Amniotic stem cell (primary cell): ENCODE data around the gene SLC35A5.

Experiments used
- DNase-seq: peaks from one replicate; lab custom pipeline; 2025; lab: John Stamatoyannopoulos, UW

Gene SLC35A5

DNA sequence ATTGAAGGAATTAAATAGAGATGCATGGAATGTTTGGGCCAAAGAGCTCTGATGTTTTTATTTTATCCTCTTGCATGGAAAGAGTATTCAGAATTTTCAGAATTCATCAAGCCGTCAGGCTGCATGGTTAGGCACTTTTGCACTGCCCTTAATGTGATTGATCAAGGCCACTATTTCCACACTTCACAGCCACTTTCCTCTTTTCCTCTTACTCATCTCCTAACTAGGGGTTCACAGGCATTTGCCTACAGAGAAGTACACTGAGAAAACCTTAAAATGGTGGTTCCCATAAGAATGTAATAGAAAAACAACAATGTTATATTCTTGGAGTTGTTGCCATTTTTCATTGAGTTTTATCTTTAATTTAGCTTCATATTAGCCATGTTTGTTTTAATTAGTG is 10.9 kb downstream of the SLC35A5 start:
- DNase-seq, result no peak

DNA sequence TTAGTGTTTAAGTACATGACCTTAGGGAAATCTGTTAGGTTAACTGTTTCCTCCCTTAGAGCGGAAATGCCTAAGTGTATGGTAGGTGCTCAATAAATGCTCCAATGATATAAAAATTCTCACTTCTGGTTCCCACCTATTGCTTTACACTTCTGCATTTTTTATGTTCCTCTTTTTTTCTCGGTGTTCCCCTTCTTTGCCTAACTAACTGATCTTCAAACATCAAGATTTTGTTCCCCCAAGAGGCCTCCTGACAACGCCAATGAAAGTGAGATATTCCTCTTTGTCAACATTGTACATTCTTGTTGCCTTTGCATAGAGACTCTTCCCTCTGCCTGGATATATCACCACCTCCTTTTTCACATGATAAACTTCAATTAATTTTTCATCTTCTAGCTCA is 17.4 kb downstream of the SLC35A5 start:
- DNase-seq, result no peak

DNA sequence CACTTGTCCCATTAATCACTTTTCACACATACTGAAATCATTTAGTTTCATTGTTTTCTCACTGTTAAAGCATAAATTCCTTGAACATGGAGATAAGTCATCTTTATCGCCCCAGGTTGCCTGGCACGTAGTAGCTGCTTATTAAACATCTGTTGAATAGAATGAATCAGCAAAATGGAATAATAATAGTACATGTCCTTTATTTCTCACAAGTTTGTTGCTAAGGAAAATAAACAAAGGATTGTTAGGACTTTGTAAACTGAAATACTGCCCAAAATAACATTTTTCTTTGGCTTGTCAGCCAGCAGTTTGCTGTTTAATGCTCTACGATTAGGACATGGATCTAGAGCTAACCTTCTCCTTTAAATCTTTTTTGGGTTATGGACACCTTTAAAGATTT is 17.9 kb downstream of the SLC35A5 start:
- no peak for DNase-seq

DNA sequence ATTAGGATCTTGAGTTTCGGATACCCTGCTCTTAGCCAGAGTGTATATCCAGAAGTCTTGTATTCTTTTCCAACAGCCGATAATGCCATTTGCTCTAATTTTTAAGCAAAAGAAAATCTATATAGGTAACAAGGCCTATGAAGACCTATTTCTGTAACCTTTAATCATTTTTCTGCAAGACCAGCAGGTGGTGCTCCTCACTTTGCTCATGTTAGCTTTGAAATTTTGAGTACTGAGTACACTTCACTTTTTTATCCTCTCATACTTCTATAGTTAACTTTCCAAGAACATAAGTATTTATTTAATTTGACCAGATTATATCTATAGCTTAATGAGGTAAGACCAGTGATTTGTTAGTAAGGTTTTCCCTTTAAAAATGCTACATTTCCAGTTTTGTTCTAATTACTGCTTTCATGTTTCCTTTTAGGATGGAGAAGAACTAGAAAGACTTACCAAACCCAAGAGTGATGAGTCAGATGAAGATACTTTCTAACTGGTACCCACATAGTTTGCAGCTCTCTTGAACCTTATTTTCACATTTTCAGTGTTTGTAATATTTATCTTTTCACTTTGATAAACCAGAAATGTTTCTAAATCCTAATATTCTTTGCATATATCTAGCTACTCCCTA is 20.5 kb downstream of the SLC35A5 start:
- DNase-seq, result peak; percentile 24

DNA sequence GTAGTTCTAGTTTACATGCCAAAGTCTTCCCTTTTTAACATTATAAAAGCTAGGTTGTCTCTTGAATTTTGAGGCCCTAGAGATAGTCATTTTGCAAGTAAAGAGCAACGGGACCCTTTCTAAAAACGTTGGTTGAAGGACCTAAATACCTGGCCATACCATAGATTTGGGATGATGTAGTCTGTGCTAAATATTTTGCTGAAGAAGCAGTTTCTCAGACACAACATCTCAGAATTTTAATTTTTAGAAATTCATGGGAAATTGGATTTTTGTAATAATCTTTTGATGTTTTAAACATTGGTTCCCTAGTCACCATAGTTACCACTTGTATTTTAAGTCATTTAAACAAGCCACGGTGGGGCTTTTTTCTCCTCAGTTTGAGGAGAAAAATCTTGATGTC is 21.3 kb downstream of the SLC35A5 start:
- no peak for DNase-seq

DNA sequence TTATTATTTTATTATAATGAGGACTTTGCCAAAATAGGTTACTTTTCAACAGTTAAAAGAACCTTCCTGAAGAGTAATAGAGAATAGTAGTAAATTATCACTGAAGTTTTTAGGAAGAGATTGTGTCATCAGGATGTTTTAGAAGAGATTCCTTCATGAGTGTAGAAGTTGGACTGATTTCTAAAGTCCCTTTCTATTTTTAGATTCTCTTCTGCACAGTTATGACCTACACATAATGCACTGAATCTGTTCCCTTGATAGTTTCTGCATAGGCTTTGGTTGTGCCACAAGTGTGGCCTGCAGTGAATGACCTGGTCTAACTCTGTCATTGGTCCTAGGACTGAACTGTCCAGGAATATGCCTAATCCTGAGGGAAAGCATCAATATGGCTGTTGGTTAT is 23.9 kb downstream of the SLC35A5 start:
- DNase-seq, result no peak

DNA sequence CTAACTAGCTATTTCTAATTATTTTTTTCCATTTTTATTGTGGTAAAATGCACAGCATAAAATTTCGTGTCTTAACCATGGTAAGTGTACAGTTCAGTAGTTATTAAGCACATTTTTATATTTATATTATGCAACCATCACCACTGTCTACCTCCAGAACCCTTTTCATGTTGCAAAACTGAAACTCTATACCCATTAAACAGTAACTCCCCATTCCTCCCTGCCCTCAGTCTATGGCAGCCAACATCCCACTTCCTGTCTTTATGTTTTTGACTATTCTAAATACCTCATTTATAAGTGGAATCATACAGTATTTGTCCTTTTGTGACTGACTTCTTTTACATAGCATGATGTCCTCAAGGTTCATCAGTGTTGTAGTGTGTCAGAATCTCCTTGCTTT is 25.5 kb downstream of the SLC35A5 start:
- no peak for DNase-seq

DNA sequence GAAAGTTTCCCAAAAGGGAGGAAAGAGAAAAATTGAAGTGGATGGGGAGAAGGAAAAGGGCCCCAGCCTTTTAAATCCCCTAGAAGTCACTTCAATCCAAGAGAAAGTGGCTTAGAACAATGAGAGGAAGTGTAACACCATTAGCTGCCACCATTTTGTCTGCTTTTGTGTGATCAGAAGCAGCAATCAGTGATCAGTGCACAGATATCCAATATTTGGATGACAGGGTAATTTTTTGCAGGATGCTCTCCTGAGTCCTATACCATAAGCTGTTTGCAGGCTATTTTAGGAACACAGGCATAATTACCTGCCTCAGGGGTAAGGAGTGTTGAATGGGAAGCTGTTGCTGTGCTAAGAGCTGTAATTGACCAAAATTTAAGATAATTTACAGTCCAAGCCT is 31.4 kb downstream of the SLC35A5 start:
- no peak for DNase-seq

DNA sequence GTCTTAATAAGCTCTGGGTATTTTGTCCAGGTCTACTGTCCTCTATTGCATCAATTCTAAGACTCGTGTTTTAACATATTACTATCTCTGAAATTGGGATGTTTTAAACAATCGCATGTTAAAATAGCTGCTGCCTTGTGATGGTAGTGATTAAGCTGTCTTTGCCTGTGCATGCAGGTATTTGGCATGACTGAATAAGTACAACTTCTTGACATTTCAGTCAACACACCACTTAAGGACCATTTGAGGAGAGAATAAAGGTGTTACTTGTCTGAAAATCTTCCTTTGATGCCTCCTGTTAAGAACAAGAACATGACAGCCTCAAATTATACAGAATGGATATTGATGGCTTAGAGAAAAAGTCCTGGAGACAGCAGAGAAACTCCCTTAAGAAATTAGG is 33.0 kb downstream of the SLC35A5 start:
- no peak for DNase-seq

DNA sequence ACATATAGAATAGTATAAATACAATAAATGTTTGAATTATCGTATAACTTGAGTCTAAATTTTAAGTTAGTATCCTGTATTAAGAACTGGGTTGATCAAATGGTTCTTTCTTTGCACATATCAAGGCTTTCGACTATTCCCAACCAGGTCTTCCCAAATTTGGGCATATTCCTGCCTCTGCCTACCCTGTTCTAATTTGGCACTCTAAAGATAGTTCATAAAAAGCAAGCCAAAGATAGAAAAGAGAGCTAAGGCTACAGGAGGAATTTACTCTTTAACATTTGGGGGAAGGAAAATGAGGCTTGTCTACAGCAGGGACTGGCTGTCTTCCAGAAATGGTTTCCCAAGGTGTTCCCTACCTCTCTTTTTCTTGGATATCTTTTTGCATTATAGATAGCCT is 36.1 kb downstream of the SLC35A5 start:
- DNase-seq, result no peak

DNA sequence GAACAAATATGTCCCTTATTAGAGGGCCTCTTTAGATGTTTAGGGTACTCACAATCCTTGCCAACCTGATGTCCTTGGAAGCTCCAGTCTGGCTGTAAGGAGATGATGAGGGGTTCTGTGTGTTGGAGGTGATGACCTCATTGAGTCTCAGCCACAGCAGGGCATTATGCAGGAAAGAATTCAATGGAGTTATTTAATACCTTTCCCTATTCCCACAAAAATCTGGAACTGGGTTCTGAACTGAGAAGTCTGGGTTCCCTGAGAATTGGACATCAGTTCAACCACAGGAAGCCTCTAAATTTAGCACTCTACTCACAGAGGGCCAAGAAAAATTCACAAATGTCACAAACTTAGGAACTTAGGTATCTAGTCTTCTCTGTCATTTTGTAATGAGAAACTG is 36.9 kb downstream of the SLC35A5 start:
- DNase-seq, result no peak

DNA sequence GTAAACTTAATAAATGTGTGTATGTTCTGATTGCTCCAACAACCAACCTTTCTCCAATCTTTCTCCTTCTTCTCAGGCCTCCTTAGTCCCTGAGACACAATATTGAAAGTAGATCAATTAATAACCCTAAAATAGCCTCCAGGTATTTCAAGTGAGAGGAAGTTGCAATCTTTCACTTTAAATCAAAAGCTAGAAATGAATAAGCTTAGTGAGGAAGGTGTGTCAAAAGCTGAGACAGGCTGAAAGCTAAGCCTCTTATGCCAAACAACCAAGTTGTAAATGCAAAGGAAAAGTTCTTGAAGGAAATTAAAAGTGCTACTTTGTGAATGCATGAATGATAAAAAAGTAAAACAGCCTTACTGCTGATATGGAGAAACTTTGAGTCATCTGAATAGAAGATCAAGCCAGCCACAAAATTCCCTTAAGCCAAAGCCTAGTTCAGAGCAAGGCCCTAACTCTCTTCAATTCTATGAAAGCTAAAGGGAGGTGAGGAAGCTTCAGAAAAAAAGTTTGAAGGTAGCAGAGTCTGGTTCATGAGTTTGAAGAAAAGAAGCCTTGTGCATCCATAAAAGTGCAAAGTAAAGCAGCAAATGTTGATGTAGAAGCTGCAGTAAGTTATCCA is 40.5 kb downstream of the SLC35A5 start:
- DNase-seq, result no peak

DNA sequence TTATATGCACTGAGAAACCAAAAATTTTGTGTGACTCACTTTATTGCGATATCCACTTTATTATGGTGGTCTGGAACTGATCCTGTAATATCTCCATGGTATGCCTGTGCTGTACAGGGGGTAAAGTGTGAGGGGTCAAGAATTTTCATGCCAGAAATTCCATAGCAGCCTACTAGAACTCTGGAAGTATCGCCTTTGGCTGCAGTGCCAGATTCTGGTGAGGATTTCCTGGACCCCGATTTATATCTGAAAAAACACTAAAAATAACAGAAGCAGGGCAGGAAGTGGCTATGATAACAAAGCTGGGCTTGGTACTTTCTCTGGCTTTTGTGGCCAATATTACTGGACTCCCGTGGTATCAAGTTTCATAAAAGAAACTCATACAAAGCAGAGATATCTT is 42.7 kb downstream of the SLC35A5 start:
- peak; percentile 16 for DNase-seq

DNA sequence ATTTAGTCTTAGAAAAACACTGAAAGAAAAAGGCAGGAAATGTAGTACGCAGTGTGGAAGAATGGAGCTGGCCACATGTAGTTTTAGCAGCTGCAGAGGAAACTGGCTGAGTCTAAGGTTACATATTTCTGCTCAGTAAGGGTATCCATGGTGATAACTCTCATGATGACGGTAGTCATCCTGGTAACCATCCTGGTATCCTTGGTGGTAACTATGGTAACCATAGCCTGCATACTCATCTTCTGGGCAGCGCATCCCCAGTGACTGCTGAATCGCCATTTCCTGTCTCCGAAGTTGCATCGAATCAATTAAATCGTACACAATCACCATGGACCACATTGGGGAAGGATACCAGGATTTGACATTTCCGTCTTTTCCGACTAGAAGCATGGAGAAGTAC is 43.4 kb downstream of the SLC35A5 start:
- DNase-seq, result peak; percentile 16

DNA sequence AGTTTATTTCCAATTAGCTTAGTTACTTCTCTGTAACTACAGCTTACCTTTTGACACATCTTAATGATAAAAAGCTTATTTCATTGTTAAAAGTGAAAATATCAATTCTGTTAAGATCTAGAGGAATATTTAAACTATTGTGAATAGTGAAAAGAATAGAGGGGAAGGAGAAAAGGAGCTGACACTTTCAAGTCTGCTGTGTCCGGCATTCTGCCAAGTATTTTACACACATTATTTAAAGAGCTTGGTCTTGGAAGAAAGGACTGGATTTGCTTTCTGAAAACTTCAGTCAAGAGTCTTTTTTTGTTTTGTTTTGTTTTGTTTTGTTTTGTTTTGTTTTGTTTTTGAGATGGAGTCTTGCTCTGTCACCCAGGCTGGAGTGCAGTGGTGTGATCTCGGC is 44.3 kb downstream of the SLC35A5 start:
- no peak for DNase-seq

DNA sequence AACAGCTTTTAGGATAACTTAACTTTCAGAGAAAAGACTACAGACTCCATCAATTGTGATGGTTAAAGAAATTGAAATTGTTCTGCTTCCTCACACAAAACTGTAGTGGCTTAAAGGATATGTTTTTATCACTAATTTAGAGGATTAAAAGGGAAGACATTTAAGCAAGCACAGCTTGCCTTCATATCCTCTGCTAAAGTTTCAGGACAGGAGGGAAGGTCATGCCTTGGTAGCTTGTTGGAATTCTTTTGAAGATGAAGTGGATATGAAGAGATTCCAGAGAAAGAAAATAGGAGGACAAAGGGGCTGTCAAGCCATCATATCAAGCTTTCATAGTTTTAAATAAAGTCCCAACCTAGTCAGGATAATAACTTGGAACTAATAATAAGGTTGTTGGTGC is 46.0 kb downstream of the SLC35A5 start:
- no peak for DNase-seq

DNA sequence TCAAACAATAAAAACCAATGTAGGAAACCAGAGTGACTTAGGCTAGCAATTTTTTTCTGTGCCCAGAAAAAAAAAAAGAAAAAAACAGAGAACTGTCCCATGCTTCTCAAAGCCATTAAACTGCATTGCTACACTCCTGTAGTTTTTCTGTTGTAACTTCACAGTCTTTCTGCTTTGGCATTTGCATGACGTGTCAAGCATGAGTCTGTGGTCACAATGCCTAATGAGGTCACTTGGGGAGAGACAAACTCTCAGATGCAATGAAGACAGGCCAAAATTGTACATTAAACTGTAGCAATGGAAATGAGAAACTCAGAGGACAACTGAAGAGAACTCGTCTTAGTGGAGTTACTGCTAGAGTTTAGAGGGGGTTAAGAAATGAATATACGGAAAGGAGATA is 48.3 kb downstream of the SLC35A5 start:
- no peak for DNase-seq

DNA sequence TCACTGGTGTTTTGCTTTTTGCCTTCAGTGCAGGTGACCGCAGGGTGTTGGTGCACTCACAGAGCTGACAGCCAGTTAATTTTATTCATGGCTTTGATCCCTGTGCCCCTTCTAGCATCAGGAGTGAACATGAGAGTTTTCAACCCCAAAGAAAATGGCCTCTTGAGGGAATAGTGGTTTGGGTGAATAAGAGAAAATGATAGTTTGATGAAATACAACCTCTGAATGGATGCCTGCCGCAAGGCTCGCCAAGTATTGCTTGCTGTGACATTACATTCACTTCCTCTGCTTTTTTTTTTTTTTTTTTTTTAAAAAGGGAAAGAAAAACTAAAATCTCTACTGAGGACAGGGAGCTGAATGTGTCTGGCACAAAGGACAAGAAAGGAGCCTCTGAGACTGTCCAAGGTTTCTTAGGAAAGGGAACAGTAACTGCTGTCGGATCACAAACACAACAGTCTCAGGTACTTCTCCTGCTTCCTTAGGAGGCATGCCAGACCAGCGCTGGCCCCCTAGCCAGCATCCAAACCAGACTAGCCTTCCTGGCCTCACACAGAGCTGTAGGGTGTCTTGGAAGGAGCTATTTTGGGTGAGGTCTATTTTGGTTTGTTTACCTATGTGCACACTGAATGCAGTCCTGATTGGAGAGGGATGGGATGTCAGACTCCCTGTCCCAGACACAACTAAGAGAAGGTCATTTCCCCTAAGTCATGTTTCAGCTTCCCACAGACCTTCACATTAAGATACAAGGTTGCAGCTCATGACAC is 50.1 kb downstream of the SLC35A5 start:
- no peak for DNase-seq

DNA sequence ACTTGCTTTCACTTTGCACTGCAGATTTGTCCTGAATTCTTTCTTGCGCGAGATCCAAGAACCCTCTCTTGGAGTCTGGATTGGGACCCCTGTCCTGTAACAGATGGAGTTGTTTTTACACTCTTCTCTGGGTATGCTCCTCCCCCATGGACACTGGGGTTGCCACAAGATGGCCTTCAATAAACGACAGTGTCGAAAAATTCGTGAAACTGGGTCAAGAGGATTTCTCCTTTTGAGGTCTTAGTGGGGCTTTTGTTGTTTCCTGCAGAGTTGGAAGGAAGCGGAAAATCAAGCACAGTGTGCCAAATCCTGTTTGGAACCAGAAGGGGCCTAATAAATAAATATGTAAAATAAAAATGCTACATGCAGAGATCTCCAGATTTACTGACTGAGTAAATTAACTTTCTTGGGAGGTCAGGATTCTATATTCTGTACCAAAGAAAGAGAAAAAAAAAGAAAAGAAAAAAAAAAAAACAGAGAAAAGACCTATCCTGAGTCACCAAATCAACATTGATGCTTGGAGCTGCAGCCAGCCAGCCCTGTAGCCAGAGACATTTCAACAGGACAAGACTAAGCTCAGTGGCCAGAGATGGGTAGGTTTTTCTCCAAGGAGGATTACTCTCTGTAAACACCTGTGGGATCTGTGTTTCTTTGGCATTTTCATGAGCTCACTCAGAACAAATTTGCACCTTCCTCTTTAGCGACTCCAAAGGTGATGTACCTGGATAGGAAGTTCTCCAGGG is 54.3 kb downstream of the SLC35A5 start:
- no peak for DNase-seq

DNA sequence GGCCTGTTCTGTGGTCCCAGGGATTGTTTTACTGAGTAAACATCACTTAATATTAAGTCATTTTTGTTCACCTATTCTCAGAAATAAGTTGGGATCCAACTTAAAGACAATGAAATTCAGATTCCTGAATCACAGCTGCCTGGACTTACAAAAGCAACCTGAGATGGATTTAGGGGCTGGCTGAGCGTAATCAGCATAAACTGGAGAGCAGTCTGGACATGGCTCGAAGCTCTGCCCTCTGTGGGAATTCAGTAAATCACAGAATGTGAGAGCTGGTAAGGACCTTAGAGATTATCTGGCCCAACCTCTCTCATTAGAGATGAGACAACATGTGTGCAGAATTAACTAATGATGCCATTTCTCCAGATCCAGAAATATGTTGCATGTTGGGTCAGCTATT is 55.4 kb downstream of the SLC35A5 start:
- DNase-seq, result no peak

DNA sequence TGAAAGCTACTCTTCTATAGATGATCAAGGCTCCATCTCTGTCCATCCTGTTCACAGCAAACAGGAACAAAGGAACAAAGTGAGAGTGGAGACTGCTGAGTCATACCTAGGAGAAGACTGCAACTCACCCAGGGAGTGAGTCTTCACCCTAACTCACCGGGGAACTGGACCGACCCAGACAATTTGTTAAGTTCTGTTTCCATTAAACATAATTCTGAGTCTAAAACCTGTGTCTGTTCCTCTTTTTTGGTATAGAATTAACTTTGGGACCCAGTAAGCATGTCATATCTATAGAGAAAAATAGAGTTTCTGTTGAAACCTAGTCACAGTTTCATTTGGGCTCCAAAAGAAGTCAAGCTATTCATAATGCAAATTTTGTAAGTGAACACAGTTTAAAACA is 57.5 kb downstream of the SLC35A5 start:
- no peak for DNase-seq

DNA sequence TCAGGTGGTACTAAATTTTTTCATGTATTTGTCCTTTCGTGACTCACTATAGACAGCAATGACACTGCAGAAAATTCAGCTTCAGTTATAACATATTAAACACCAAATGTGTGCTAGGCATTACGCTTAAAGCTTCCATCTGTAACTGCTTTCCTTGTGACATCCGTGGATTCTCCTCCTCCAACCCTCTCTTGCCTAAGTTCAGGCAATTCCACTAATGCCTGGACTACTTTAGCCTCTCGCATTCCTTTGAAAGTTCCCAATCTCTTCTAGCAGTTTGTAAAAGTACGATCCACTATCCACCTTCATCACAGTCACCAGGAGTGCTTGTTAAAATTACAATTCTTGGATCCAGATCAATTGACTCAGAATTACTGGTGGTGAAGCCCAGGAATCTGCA is 61.4 kb downstream of the SLC35A5 start:
- DNase-seq, result no peak

DNA sequence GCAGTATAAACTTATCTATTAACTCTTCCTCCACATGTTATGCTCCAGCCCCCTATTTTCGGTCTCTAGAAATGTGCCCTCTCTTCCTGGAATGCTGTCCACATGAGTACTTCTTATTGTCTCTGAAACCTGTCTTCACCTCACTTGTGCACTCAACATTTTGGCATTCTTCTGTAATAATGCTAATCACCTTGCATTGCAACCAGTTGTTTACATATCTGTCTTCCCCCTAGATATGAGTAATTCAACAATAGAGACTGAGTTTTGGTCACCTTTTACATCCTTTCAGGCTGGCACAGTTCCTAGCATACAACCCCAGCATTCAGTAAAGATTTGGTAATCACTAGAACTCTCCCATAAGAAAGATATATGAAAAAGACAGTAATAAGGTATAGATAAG is 61.9 kb downstream of the SLC35A5 start:
- no peak for DNase-seq
